H1 (cell line): ENCODE measurements around the gene POLD1. TPM values are rescaled to one million over a fixed set of nuclear protein-coding genes. Genes with fewer than 3 reads are reported as not detected.

Source experiments
- CTCF ChIA-PET: fragments of 300-600 bp; sonication (Branson Sonifier 250); formaldehyde crosslinking; loops from one replicate; lab custom pipeline; 2021; ENCODE audit not compliant: partially characterized antibody; lab: Charles Lee
- POLR2A ChIA-PET: fragments of 300-600 bp; sonication (Branson Sonifier 250); formaldehyde crosslinking; loops from one replicate; lab custom pipeline; 2021; ENCODE audit warnings: inconsistent platforms; ENCODE audit not compliant: partially characterized antibody; lab: Charles Lee
- DNase-seq, 2 experiments: peaks; one replicate each; pipeline versions ENCODE4 v3.0.0 to v3.0.0-alpha.2; 2010 to 2022; ENCODE audit warnings: low spot score in 2 of 2, low read depth in 1 of 2, mixed read lengths in 1 of 2
- FAIRE-seq: peaks from 2 replicates; lab custom pipeline; 2011; peaks lifted over from hg19 to GRCh38; lab: Jason Lieb, UNC
- H2AFZ ChIP-seq: 2 replicates; pipeline ENCODE4 v1.8.1; 2012; ENCODE audit warnings: low read length, inconsistent platforms
- H2AK5ac ChIP-seq: 2 replicates; pipeline ENCODE4 v1.6.1; 2013; ENCODE audit warnings: low read depth, low read length
- H2BK120ac ChIP-seq: replicated peaks from 2 replicates; pipeline ENCODE3; 2013; ENCODE audit warnings: low read depth, low read length, inconsistent platforms
- H2BK12ac ChIP-seq: 2 replicates; pipeline ENCODE4 v1.6.1; 2013; ENCODE audit warnings: low read depth, low read length
- H2BK15ac ChIP-seq: 2 replicates; pipeline ENCODE4 v1.6.1; 2013; ENCODE audit warnings: low read length
- H2BK20ac ChIP-seq: 2 replicates; pipeline ENCODE4 v1.6.1; 2013; ENCODE audit warnings: low read length
- H2BK5ac ChIP-seq: 2 replicates; pipeline ENCODE4 v1.6.1; 2013; ENCODE audit warnings: low read depth, low read length
- H3K14ac ChIP-seq: 2 replicates; pipeline ENCODE4 v1.6.1; 2013; ENCODE audit warnings: inconsistent platforms; ENCODE audit not compliant: insufficient read length
- H3K18ac ChIP-seq: 2 replicates; pipeline ENCODE4 v1.6.1; 2013; ENCODE audit warnings: low read length; ENCODE audit errors: extremely low read depth
- H3K23ac ChIP-seq: 2 replicates; pipeline ENCODE4 v1.6.1; 2013; ENCODE audit warnings: inconsistent platforms; ENCODE audit not compliant: insufficient read length
- H3K23me2 ChIP-seq: 2 replicates; pipeline ENCODE4 v1.6.1; 2013; ENCODE audit warnings: low read depth, low read length
- H3K27ac ChIP-seq: 2 replicates; pipeline ENCODE4 v1.6.1; 2011; ENCODE audit warnings: low read depth, low read length, inconsistent platforms
- H3K27me3 ChIP-seq, 4 experiments: replicated peaks in 1 of 4; 1 replicate in 1 of 4; 2 replicates in 3 of 4; pipeline versions ENCODE4 v1.6.1 to v1.8.1; 2011 to 2013; ENCODE audit warnings: low read length in 3 of 4, mild to moderate bottlenecking in 3 of 4, inconsistent platforms in 2 of 4, mixed read lengths in 2 of 4, moderate library complexity in 1 of 4; ENCODE audit not compliant: control insufficient read depth in 3 of 4, insufficient read depth in 3 of 4; ENCODE audit errors: extremely low read depth in 1 of 4
- H3K36me3 ChIP-seq, 4 experiments: 2 replicates each; pipeline versions ENCODE4 v1.6.1 to v1.8.1; 2011 to 2013; ENCODE audit warnings: mild to moderate bottlenecking in 4 of 4, low read length in 3 of 4, moderate library complexity in 2 of 4, control low read depth in 1 of 4, inconsistent platforms in 1 of 4; ENCODE audit not compliant: insufficient read depth in 4 of 4, control insufficient read depth in 2 of 4
- H3K4ac ChIP-seq: replicated peaks from 2 replicates; pipeline ENCODE3; 2013; ENCODE audit warnings: low read length, low read depth, mixed read lengths, inconsistent platforms; ENCODE audit not compliant: insufficient read length
- H3K4me1 ChIP-seq, 4 experiments: replicated peaks in 1 of 4; 1 replicate in 1 of 4; 2 replicates in 3 of 4; pipeline versions ENCODE4 v1.6.1 to v1.8.1; 2011 to 2013; ENCODE audit warnings: low read length in 3 of 4, inconsistent platforms in 2 of 4, mixed read lengths in 1 of 4; ENCODE audit not compliant: insufficient read depth in 4 of 4, control insufficient read depth in 3 of 4
- H3K4me2 ChIP-seq, 2 experiments: 2 replicates each; pipeline versions ENCODE4 v1.6.1 to v1.8.1; 2011 to 2013; ENCODE audit warnings: low read depth in 2 of 2, low read length in 2 of 2, control low read depth in 1 of 2, inconsistent platforms in 1 of 2, mild to moderate bottlenecking in 1 of 2; ENCODE audit not compliant: insufficient read depth in 1 of 2
- H3K4me3 ChIP-seq, 4 experiments: fragments of 200-600, 300-600 bp in 1 of 4; sonication (generic), shearing (Covaris generic), sonication (Bioruptor Twin) in 1 of 4; 2 replicates each; pipeline versions ENCODE4 v1.5.1 to v1.8.1; 2011 to 2016; ENCODE audit warnings: low read length in 4 of 4, low read depth in 3 of 4, control low read depth in 2 of 4, inconsistent platforms in 2 of 4, mild to moderate bottlenecking in 2 of 4, mixed read lengths in 1 of 4, moderate library complexity in 1 of 4; ENCODE audit not compliant: insufficient read depth in 2 of 4; ENCODE audit errors: extremely low read depth in 1 of 4
- H3K56ac ChIP-seq: replicated peaks from 2 replicates; pipeline ENCODE3; 2013; ENCODE audit warnings: low read depth, mild to moderate bottlenecking, mixed read lengths, low read length, inconsistent platforms; ENCODE audit not compliant: insufficient read length
- H3K79me1 ChIP-seq: 2 replicates; pipeline ENCODE4 v1.6.1; 2013; ENCODE audit warnings: low read depth, low read length, control low read depth
- H3K79me2 ChIP-seq, 2 experiments: 2 replicates each; pipeline versions ENCODE4 v1.6.1 to v1.8.1; 2012 to 2013; ENCODE audit warnings: low read length in 2 of 2, mild to moderate bottlenecking in 2 of 2, inconsistent platforms in 1 of 2; ENCODE audit not compliant: insufficient read depth in 2 of 2, control insufficient read depth in 1 of 2
- H3K9ac ChIP-seq, 4 experiments: replicated peaks in 1 of 4; 1 replicate in 1 of 4; 2 replicates in 3 of 4; pipeline versions ENCODE4 v1.6.1 to v1.8.1; 2011 to 2013; ENCODE audit warnings: low read depth in 3 of 4, low read length in 3 of 4, control low read depth in 2 of 4, mild to moderate bottlenecking in 2 of 4, moderate library complexity in 2 of 4, inconsistent platforms in 1 of 4; ENCODE audit errors: extremely low read depth in 1 of 4
- H3K9me3 ChIP-seq, 2 experiments: 2 replicates each; pipeline versions ENCODE4 v1.6.1 to v1.8.1; 2012 to 2013; ENCODE audit warnings: mild to moderate bottlenecking in 2 of 2, moderate library complexity in 2 of 2, control low read depth in 1 of 2, inconsistent platforms in 1 of 2, low read depth in 1 of 2, low read length in 1 of 2, mixed read lengths in 1 of 2; ENCODE audit not compliant: insufficient read depth in 2 of 2
- H4K20me1 ChIP-seq, 2 experiments: replicated peaks in 1 of 2; 2 replicates each; pipeline versions ENCODE3 to v1.8.1; 2011 to 2013; ENCODE audit warnings: inconsistent platforms in 2 of 2, low read length in 2 of 2, mild to moderate bottlenecking in 1 of 2; ENCODE audit not compliant: insufficient read depth in 2 of 2, control insufficient read depth in 1 of 2
- H4K5ac ChIP-seq: 2 replicates; pipeline ENCODE4 v1.6.1; 2013; ENCODE audit warnings: low read length, low read depth, mixed read lengths, inconsistent platforms; ENCODE audit not compliant: insufficient read length
- H4K8ac ChIP-seq: 2 replicates; pipeline ENCODE4 v1.8.0; 2013; ENCODE audit warnings: mild to moderate bottlenecking, moderate library complexity, low read length, inconsistent platforms; ENCODE audit not compliant: insufficient read depth; ENCODE audit errors: extremely low read depth
- H4K91ac ChIP-seq: replicated peaks from 2 replicates; pipeline ENCODE3; 2013; ENCODE audit warnings: low read length, mixed read lengths, inconsistent platforms; ENCODE audit not compliant: insufficient read length
- CEBPB ChIP-seq: IDR thresholded peaks from 2 replicates; pipeline ENCODE4 v1.6.1; 2012; ENCODE audit warnings: low read depth, low read length
- CREB1 ChIP-seq: IDR thresholded peaks from 2 replicates; pipeline ENCODE4 v1.6.1; 2012; ENCODE audit warnings: inconsistent platforms
- SIRT6 ChIP-seq: IDR thresholded peaks from one replicate; pipeline ENCODE4 v1.7.1; 2012; ENCODE audit warnings: low read length, inconsistent platforms
- WGBS, 2 experiments: shearing (Covaris generic) in 1 of 2; methylation state at CpG; one replicate each; pipeline versions ENCODE4 v1.1.6 to v1.1.7; 2013 to 2015; ENCODE audit warnings: low lambda C conversion rate in 2 of 2, mixed read lengths in 2 of 2, inconsistent platforms in 1 of 2, low coverage in 1 of 2, missing lambda C conversion rate in 1 of 2; ENCODE audit not compliant: insufficient replicate concordance in 2 of 2, insufficient coverage in 1 of 2, insufficient read length in 1 of 2; ENCODE audit errors: extremely low coverage in 1 of 2, missing lambda C conversion rate in 1 of 2; 5-methylcytosine and 5-hydroxymethylcytosine counted together
- polyA plus RNA-seq, 7 experiments: library from polyadenylated mRNA; depleted of rRNA in 3 of 7; stranded (reverse) in 5 of 7; unstranded in 2 of 7; fragments of >200 nt in 5 of 7; fragments of 200-250 nt in 2 of 7; gene quantifications; 1 replicate in 5 of 7; 2 replicates in 1 of 7; 4 replicates in 1 of 7; pipeline versions ENCODE4 v1.2.1 to v1.2.3, GENCODE V29; 2011 to 2013; ENCODE audit warnings: missing spikeins in 2 of 7, mixed read lengths in 2 of 7
- total RNA-seq: library from RNA; stranded (reverse); fragmentation: NEBNext Ultra II Directional; extraction: Animal tissue kit (Norgen Biotek cat#: 25700); gene quantifications from 2 replicates; pipeline ENCODE4 v1.2.1, GENCODE V29; 2021

The POLD1 gene
- total and polyA plus RNA-seq, 2 of the 8 experiments (the other 6 are each of a cell fraction or from before 2014, with no cell fraction given) = 141 to 142 TPM

- Histone ChIP-seq H3K4me2 (no peak overlapping the region), H3K79me1 (no peaks in the 10 kb centered on the region), H3K4me3 (no peak overlapping the region), H3K27me3 (peaks cover 0 to 4% (median 0%) of the 10 kb centered on the region in 4 experiments; a peak in 2 of 7 replicates)
- peak; percentile 71 for TF ChIP-seq CREB1
- TF ChIP-seq CEBPB = peak; percentile 8; the same call in 1 of the 2 replicates
- TF ChIP-seq SIRT6 = no peak
- TF ChIP-seq, all 59 proteins: peak for 2
- CTCF ChIA-PET = interaction anchor here (0.6 to 3.2 kb wide), 6 partner anchors 10 to 199 kb away, joined by 3 to 13 read pairs (median 4); no protein-coding TSS in a partner anchor
- POLR2A ChIA-PET = interaction anchor here (1.4 kb wide), 1 partner anchor 25 kb away, joined by 4 read pairs; the partner anchor contains the start of gene POLD1
- Histone ChIP-seq H2BK12ac (no peak overlapping the region), H3K27ac (no peak overlapping the region), H3K14ac (no peak overlapping the region), H2BK5ac (no peak overlapping the region), H3K36me3 (no peaks in the 10 kb centered on the region), H2BK120ac (no peak overlapping the region), H3K4ac (no peak overlapping the region), H3K79me2 (no peaks in the 10 kb centered on the region), H4K20me1 (no peaks in the 10 kb centered on the region), H3K9me3 (no peaks in the 10 kb centered on the region), H3K4me1 (peaks cover 0 to 2% (median 0%) of the 10 kb centered on the region in 4 experiments; a peak in 2 of 7 replicates), H2BK20ac (no peak overlapping the region), H3K23me2 (no peaks in the 10 kb centered on the region), H4K8ac (no peak overlapping the region), H3K18ac (no peak overlapping the region), H3K23ac (no peak overlapping the region), H3K56ac (no peak overlapping the region), H4K91ac (no peak overlapping the region), H2BK15ac (no peak overlapping the region), H3K9ac (no peak overlapping the region), H2AK5ac (no peak overlapping the region), H2AFZ (no peak overlapping the region), H4K5ac (no peak overlapping the region)
- DNase-seq (no peak), FAIRE-seq (no peak)
- WGBS, 2 experiments = 96% methylated on average over 39 of the region's 54 CpGs; no CpG with 5 or more reads in 1 of the 2 experiments
Measured at GRCh38 chr19:50358483-50359327, 25.4 kb upstream of the POLD1 start.
